ENCODE results near the gene HOXB3.
"Not testable (repeated sequence)": the region's sequence is repeated elsewhere in the genome, so short reads cannot be mapped to it uniquely, and the experiment has no call there.

Gene HOXB3

GRCh38 chr17:48542114-48542656 is 47.9 kb downstream of the HOXB3 start:
- DNase-seq, result peak; percentile 54

- peak; percentile 76 for DNase-seq
These were observed 48.4 kb downstream of the HOXB3 start for GRCh38 chr17:48541577-48542113.

- no peak for DNase-seq
These were observed 48.9 kb downstream of the HOXB3 start for GRCh38 chr17:48541036-48541576.

GRCh38 chr17:48540213-48540612 is 49.8 kb downstream of the HOXB3 start:
- no peak for DNase-seq

- DNase-seq, result no peak
These were observed 50.9 kb downstream of the HOXB3 start for GRCh38 chr17:48539177-48539576.

GRCh38 chr17:48537316-48537715 is 52.7 kb downstream of the HOXB3 start:
- no peak for DNase-seq

- DNase-seq, result not testable (repeated sequence)
These were observed 54.1 kb downstream of the HOXB3 start for GRCh38 chr17:48535793-48536559.

GRCh38 chr17:48532261-48532660 is 57.8 kb downstream of the HOXB3 start:
- DNase-seq, result no peak

- DNase-seq, result no peak
These were observed 59.2 kb downstream of the HOXB3 start, which contains the start of gene HOXB1 for GRCh38 chr17:48530887-48531272. Gene HOXB1 (minus strand): TSS chr17:48531011. CDS start chr17:48530904, 107 bp downstream.

GRCh38 chr17:48530208-48530886 is 59.7 kb downstream of the HOXB3 start:
- DNase-seq, result no peak

- DNase-seq, result no peak
These were observed 60.4 kb downstream of the HOXB3 start for GRCh38 chr17:48529683-48530009.

GRCh38 chr17:48528936-48529682 is 60.9 kb downstream of the HOXB3 start:
- no peak for DNase-seq

- no peak for DNase-seq
These were observed 61.7 kb downstream of the HOXB3 start for GRCh38 chr17:48528153-48528935.

- DNase-seq, result no peak
These were observed 62.5 kb downstream of the HOXB3 start for GRCh38 chr17:48527547-48527932.

- no peak for DNase-seq
These were observed 63.2 kb downstream of the HOXB3 start for GRCh38 chr17:48526608-48527546.

GRCh38 chr17:48523010-48523409 is 67.0 kb downstream of the HOXB3 start:
- no peak for DNase-seq

GRCh38 chr17:48522031-48522653 is 67.9 kb downstream of the HOXB3 start:
- DNase-seq, result no peak

GRCh38 chr17:48520631-48521079 is 69.4 kb downstream of the HOXB3 start:
- no peak for DNase-seq

GRCh38 chr17:48519427-48519826 is 70.6 kb downstream of the HOXB3 start:
- DNase-seq, result no peak

- DNase-seq, result no peak
These were observed 72.6 kb downstream of the HOXB3 start for GRCh38 chr17:48517478-48517877.

Data from NCI-H774 (cell line).